GM18861 (cell line): ENCODE results near the gene TCIRG1.

Experiments used
- ATAC-seq: cut with Tn5 transposase; IDR thresholded peaks from one replicate; pipeline ENCODE4 v1.9.1; 2021; ENCODE audit not compliant: unreplicated experiment

TCIRG1 gene

GRCh38 chr11:68049509-68050370 is 10.9 kb downstream of the TCIRG1 start:
- no peak for ATAC-seq

DNA sequence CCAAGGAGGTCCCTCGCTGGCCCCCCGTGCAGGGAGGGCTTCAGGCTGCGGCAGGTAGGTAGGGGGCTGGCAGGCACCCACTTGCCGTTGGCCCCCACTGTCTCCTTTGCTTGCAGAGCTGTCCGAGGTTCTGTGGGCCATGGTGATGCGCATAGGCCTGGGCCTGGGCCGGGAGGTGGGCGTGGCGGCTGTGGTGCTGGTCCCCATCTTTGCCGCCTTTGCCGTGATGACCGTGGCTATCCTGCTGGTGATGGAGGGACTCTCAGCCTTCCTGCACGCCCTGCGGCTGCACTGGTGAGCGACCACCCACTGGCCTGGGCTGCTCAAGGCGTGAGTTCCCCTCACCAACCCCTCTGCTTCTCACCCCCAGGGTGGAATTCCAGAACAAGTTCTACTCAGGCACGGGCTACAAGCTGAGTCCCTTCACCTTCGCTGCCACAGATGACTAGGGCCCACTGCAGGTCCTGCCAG is 11.6 kb downstream of the TCIRG1 start:
- no peak for ATAC-seq

DNA sequence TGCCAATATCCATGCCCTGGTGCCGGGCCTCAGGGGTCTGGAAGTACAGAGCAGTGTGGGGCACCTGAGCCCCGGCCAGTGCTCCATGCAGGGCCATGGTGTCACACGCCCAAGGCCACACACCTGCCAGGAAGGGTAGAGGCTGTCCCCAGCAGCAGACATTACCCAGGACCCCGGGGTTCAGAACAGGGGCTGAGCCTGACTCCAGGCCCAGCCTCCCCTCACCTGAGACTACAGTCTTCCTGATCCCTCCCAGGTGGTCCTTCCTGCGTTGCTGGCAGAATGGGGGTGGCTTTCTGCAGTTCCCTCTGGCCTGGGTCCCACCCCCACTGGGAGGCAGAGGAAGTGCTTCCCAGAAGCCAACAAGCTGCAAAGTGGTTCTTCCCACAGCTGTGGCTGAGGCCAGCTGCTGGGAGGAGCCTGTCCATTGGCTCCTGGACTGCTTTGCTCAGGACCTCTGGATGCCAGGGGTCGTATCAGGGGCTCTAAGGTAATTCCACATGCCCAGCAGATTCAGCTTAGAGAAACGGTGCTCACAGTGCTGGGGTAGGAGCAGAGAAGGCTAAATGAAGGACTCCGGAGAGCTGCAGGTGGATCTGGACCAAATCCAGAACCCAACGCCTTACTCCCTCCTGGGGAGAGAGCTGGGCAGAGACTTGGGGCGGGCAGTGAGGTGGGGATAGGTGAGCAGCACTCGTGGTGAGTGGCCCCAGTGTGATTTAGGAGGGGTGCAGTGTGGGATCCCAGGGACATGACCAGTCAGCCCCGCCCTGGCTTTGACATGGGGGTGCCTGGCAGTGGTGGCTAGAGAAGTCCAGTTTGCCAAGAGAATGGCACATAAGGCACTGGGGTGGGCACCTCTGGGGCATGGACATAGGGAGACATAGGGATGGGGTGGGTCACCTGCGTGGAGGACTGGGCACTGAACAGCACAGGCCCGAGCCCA is 12.6 kb downstream of the TCIRG1 start:
- no peak for ATAC-seq

DNA sequence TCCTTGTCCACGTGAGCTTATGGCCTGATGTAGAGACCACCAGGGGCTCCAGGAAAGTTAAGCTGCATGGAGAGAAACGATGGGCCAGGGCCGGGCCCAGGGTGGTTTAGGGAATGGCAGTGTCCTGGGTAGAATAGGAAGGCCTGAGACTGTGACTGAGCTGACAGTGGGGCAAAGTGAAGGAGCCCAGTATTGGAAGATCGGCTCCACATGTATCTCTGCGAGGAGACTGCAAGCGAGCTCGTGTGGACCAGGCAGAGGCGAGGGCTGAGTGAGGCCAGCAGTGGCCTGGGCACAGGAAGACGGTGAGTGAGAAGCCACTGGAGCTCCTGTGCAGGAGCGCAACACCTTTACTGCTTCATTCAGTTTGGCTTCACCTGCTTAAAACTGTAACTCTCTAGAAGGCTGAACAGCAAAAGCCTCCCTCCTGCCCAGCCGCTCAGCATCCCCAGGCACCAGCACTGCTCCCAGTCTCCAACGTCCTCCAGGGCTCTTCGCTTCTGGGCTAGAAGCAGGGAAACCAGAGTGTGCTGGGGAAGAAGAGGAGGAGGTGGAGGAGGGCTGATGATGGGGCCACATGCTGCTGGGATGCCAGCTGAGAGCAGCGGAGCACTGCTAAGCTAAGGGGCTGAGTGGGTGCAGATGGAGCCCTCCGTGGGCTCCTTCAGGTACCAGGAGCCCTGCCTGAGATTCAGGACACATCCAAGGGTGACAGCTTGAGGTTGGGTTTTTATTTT is 13.5 kb downstream of the TCIRG1 start:
- ATAC-seq, result no peak

DNA sequence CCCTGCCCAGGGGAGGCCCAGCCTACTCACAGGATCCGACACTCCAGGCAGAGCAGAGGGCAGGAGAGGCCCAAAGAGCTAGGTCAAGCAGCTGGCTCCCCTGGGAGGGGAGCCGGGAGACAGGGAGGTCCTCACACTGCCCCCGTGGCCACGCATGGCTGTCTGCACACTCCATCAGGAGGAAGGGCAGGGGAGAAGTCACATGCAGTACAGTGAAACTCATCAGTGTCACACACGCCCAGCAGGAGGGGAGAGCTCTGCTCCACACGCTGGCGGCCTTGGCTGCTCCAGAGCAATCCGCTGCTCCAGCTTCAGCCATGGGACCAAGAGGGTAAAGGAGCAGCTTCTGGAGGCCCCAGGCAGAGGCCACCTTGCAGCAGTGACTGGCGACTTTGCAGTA is 14.3 kb downstream of the TCIRG1 start:
- no peak for ATAC-seq

- ATAC-seq, result no peak
Observed at GRCh38 chr11:68053981-68054812, 15.4 kb downstream of the TCIRG1 start.

DNA sequence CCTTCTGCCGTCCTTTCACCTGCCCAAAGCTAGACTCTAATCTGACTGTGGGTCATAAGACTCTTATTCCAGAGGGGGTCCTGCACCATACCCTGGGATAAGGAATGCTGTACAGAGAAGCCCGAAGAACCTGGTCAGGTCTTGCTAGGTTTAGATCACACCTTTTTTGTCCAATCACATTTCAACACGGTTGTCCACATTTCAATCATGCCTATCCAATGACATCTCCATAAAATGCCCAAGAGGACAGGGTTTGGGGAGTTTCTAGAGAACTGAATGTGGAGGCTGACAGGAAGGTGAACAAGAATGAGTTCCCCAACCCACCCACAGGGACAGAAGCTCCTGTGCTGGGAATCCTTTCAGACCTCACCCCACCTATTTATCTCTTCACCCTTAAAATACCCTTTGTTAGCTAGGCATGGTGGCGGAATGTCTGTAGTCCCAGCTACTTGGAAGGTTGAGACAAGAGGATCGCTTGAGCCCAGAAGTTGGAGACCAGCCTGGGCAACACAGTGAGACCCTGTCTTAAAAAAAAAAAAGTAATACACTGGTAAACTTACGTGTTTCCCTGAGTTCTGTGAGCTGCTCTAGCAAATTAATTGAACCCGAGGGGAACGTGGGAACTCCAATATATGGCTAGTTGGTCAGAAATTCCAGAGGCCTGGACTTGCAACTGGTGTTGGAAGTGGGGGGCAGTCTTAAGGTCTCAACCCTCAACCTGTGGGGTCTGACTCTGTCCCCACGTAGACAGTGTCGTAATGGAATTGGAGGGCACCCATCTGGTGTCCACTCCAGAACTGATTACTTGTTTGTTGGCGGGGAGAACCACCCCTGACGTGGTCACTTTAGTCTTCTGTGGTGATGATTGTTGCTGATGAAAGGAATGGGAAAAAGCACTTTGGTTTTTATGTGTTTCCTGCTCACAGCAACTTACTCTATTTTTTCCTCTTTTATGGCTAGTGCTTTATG is 17.8 kb downstream of the TCIRG1 start:
- no peak for ATAC-seq

- no peak for ATAC-seq
Observed at GRCh38 chr11:68057807-68058206, 19.0 kb downstream of the TCIRG1 start.

- ATAC-seq, result no peak
Observed at GRCh38 chr11:68061508-68061907, 22.7 kb downstream of the TCIRG1 start.

DNA sequence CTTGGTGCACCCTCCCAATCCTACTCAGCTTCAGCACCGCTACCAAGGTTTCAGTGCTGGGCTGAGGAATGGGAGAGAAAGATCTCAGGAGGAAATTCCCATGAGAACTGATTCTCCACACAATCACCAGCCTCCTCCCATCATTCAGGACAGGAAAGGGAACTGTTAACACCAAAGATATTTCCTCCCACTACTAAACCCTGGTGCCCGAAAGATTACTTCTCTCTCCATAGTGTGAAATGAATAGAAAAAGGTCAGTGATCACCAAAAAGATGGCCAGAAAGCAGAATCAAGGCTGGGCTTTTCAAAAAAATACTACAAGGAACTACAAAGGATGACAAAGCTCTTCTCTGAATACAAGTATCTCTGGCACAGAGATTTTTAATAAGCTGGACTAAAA is 26.1 kb downstream of the TCIRG1 start:
- no peak for ATAC-seq

- ATAC-seq, result no peak
Observed at GRCh38 chr11:68065841-68066240, 27.0 kb downstream of the TCIRG1 start.

- no peak for ATAC-seq
Observed at GRCh38 chr11:68066742-68067141, 27.9 kb downstream of the TCIRG1 start.

DNA sequence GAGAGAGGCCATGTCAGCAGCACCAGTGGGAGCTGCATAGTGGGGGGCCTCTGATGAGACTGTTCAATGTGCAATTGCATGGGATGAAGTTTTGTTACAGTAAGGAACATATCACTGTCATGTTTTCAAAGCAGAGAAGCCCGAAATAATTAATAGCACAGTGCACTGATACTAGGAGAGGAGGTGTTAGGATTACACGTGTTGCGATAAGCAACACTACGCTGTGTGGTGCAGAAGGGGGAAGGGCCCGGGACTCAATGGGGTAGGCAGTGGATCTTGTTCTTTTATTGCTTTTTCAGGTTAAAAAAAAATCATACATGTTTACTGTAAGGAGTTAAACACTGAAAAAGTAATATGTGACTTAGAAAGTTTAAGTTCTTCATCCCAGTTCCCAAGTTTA is 29.2 kb downstream of the TCIRG1 start:
- ATAC-seq, result no peak

DNA sequence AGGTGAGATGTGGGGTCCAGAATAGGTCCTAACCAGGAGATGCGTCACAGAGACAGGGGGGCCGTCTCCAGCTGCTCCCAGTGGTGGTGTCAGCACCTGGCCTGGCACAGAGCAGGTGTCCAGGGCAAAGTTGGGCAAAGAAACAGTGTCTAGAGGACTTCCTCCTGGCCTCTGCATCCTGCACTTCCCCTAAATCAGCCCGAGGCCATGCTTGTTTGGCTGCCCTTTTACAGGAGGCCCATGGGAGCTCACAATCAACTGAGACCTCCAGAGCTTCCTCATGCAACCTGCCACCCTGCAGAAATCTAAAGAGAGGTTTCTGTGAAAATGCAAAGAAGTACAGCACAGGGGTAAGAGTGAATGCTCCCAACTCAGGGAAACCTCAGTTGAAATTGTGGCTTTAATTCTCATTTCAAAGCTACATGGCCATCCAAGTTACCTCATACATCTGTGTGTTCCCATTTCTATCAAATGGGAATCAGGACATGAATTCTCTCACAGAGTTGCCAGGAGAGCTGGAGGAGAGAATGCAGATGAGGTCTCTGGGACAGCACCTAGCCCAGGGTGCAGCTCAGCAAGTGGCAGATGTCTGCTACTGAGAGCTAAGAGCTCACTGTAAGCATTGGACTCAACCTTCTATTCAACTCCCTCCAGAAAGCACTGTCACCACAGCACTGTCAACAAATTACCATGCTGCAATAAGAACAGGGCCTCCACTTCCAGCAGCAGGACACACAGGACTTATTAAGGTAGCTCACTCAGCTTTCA is 32.6 kb downstream of the TCIRG1 start:
- ATAC-seq, result no peak

DNA sequence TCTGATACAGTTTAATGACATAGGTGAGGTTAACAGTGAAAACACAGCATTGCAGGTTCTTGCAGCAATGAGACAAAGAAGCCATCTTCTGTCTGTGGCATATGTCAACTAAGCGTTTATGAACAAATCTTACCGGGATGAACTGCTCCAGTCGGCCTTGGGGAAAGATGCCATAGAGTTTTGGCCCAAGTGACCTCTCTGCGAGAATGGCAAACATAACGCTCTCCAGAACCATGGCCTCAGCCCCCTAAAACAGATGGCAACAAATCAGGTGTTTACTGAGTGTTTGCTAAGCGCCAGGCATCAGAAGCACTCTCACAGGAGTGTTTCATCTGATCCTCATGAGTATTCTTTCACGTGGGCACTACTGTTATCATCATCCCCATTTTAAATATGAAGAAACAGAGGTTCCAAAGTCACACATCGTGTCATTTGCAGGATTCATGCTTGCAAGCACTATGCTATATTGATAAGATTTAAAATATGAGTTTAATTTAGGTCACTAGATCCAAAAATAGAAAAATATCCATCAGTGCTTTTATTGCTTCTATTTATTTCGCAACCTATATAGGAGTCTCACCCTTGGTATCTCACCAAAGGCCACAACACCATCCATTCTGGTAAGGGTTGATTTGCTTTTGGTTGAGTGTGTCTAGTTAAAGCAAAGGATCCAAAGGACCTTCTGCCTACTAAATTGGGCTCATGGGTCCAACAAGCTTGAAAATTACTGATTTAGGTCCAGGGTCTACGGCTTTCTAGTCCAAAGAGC is 35.9 kb downstream of the TCIRG1 start:
- no peak for ATAC-seq

- no peak for ATAC-seq
Observed at GRCh38 chr11:68076371-68077042, 37.7 kb downstream of the TCIRG1 start.
